Lung (tissue), 12 donors: ENCODE results near the gene CRMP1. TPM values are rescaled to one million over a fixed set of nuclear protein-coding genes. Genes with fewer than 3 reads are reported as not detected.
"Not testable (repeated sequence)": the region's sequence is repeated elsewhere in the genome, so short reads cannot be mapped to it uniquely, and the experiment has no call there.

Source experiments
- ATAC-seq: fragments of 200-7000 bp; cut with Tn5 transposase; one replicate; pipeline ENCODE4 v1.9.1; 2020; ENCODE audit warnings: moderate number of reproducible peaks; ENCODE audit not compliant: insufficient read depth, low FRiP score
- DNase-seq, 3 donors: peaks; one replicate each; pipeline ENCODE4 v3.0.0-alpha.2; 2013 to 2017
- H3K27ac ChIP-seq, 2 donors: one replicate each; pipeline ENCODE4 v1.5.1; 2013; ENCODE audit warnings: mild to moderate bottlenecking in 2 of 2, moderate library complexity in 2 of 2, control low read depth in 1 of 2, inconsistent platforms in 1 of 2, low read depth in 1 of 2, low read length in 1 of 2
- H3K27me3 ChIP-seq, 3 donors: one replicate each; pipeline ENCODE4 v1.5.1; 2013; ENCODE audit warnings: low read length in 2 of 3; ENCODE audit not compliant: control insufficient read depth in 3 of 3, insufficient read depth in 3 of 3
- H3K36me3 ChIP-seq, 4 donors: one replicate each; pipeline ENCODE4 v1.5.1; 2013; ENCODE audit warnings: low read length in 4 of 4, mild to moderate bottlenecking in 1 of 4, moderate library complexity in 1 of 4; ENCODE audit not compliant: control insufficient read depth in 4 of 4, insufficient read depth in 4 of 4
- H3K4me1 ChIP-seq, 5 donors: one replicate each; pipeline ENCODE4 v1.5.1; 2013; ENCODE audit warnings: low read length in 5 of 5, mild to moderate bottlenecking in 2 of 5, moderate library complexity in 1 of 5; ENCODE audit not compliant: control insufficient read depth in 5 of 5, insufficient read depth in 5 of 5
- H3K4me3 ChIP-seq: one replicate; pipeline ENCODE4 v1.5.1; 2013; ENCODE audit warnings: mild to moderate bottlenecking, control low read depth, moderate library complexity
- H3K9ac ChIP-seq, 2 donors: one replicate each; pipeline ENCODE4 v1.5.1; 2013; ENCODE audit warnings: low read length in 2 of 2, control low read depth in 1 of 2; ENCODE audit not compliant: insufficient read depth in 1 of 2
- H3K9me3 ChIP-seq, 4 donors: one replicate each; pipeline ENCODE4 v1.5.1; 2013; ENCODE audit warnings: low read length in 3 of 4, mild to moderate bottlenecking in 1 of 4, moderate library complexity in 1 of 4; ENCODE audit not compliant: control insufficient read depth in 4 of 4, insufficient read depth in 3 of 4
- CTCF ChIP-seq: IDR thresholded peaks from 2 replicates; pipeline ENCODE4 v1.5.1; 2012; ENCODE audit warnings: mild to moderate bottlenecking; ENCODE audit errors: control extremely low read depth, extremely low read depth
- WGBS, 2 donors: extraction: QIAGEN DNeasy Blood & Tissue Kit; methylation state at CpG; one replicate each; pipeline ENCODE4 v1.1.7; 2013; 5-methylcytosine and 5-hydroxymethylcytosine counted together
- polyA plus RNA-seq, 2 donors: library from polyadenylated mRNA; stranded (reverse); fragments of 200-250 nt; gene quantifications; one replicate each; pipeline ENCODE4 v1.2.1, GENCODE V29; 2013
- total RNA-seq, 2 donors: library from RNA; depleted of rRNA in 1 of 2; stranded (reverse); fragments of >200 nt in 1 of 2; gene quantifications; one replicate each; pipeline ENCODE4 v1.2.1, GENCODE V29; 2014 to 2021
- donor health status: control.
- donor health status: control.
- donor health status: Bipolar disorder and iron deficiency.
- donor health status: healthy.
- donor health status: DM: yes; HTN: yes; CAD: no.

The CRMP1 gene
- total and polyA plus RNA-seq, 4 donors, result 2.1 to 24.4 (median 4.6) TPM

GRCh38 chr4:5839751-5840674 lies 52.9 kb downstream of the CRMP1 start:
- no peaks in the 10 kb centered on the region for H3K9me3 ChIP-seq
- H3K4me3 ChIP-seq, result no peak overlapping the region
- peaks cover 0 to 23% (median 10%) of the 10 kb centered on the region in 4 donors for H3K36me3 ChIP-seq
- no peak overlapping the region for H3K27ac ChIP-seq
- H3K4me1 ChIP-seq, result peaks cover 0 to 29% (median 10%) of the 10 kb centered on the region in 5 donors
- ATAC-seq (peak; percentile 22), DNase-seq (peak; percentile 58 to 90 (median 82))
- peak overlapping the region in 1 of 2 donors; percentile 38 for H3K9ac ChIP-seq
- 63 to 76% methylated on average over 30 of the region's 30 CpGs for WGBS, 2 donors
- no peak for TF ChIP-seq CTCF
- H3K27me3 ChIP-seq, result peaks cover 0 to 2% (median 0%) of the 10 kb centered on the region in 3 donors

GRCh38 chr4:5839332-5839731 lies 53.6 kb downstream of the CRMP1 start:
- WGBS, 2 donors, result 87 to 96% methylated on average over 13 of the region's 13 CpGs

GRCh38 chr4:5837483-5837882 lies 55.4 kb downstream of the CRMP1 start:
- H3K9ac ChIP-seq, H3K4me1 ChIP-seq, ATAC-seq, H3K9me3 ChIP-seq, H3K27ac ChIP-seq, H3K27me3 ChIP-seq, H3K4me3 ChIP-seq, DNase-seq: not testable (repeated sequence)
- H3K36me3 ChIP-seq, result peaks cover 0 to 25% (median 11%) of the 10 kb centered on the region in 4 donors
- 90 to 91% methylated on average over 6 of the region's 6 CpGs for WGBS, 2 donors

More at GRCh38 chr4:5839332-5839731, 53.6 kb downstream of the CRMP1 start:
- TF ChIP-seq CTCF, result no peak
- Histone ChIP-seq H3K4me3 (no peak overlapping the region), H3K27ac (no peak overlapping the region), H3K9ac (no peak overlapping the region), H3K27me3 (peaks cover 0 to 2% (median 0%) of the 10 kb centered on the region in 3 donors), H3K4me1 (peaks cover 0 to 22% (median 10%) of the 10 kb centered on the region in 5 donors), H3K36me3 (peaks cover 0 to 24% (median 12%) of the 10 kb centered on the region in 4 donors), H3K9me3 (no peaks in the 10 kb centered on the region)
- ATAC-seq, result no peak
- no peak for DNase-seq

- DNase-seq (no peak), ATAC-seq (no peak)
Observed at GRCh38 chr4:5836943-5837342, 55.9 kb downstream of the CRMP1 start.

More at GRCh38 chr4:5836943-5837342, 55.9 kb downstream of the CRMP1 start:
- H3K27ac ChIP-seq, result no peak overlapping the region
- H3K9me3 ChIP-seq, result no peaks in the 10 kb centered on the region
- peaks cover 0 to 25% (median 10%) of the 10 kb centered on the region in 4 donors for H3K36me3 ChIP-seq
- H3K4me3 ChIP-seq, result no peak overlapping the region
- no peak overlapping the region for H3K9ac ChIP-seq
- H3K27me3 ChIP-seq, result no peaks in the 10 kb centered on the region
- no peak for TF ChIP-seq CTCF
- peaks cover 0 to 8% (median 4%) of the 10 kb centered on the region in 5 donors for H3K4me1 ChIP-seq
- WGBS, 2 donors, result 53 to 58% methylated on average over 3 of the region's 3 CpGs
